ENCODE data around the gene GRXCR1.
A peak's percentile ranks its signal among the peaks of the same experiment; 100 is the strongest.

GRCh38 chr4:42865572-42866189 is 26.8 kb upstream of the GRXCR1 start:
- TF ChIP-seq CTCF (IDR thresholded peaks at IDR 0.05; ENCODE audit: low read length) (peak; percentile 78), EZH2 (IDR thresholded peaks at IDR 0.05; ENCODE audit: borderline replicate concordance, low read length) (no peak)

Data from OCI-LY1 (cell line).